ENCODE measurements around the gene CUX1.

DNA sequence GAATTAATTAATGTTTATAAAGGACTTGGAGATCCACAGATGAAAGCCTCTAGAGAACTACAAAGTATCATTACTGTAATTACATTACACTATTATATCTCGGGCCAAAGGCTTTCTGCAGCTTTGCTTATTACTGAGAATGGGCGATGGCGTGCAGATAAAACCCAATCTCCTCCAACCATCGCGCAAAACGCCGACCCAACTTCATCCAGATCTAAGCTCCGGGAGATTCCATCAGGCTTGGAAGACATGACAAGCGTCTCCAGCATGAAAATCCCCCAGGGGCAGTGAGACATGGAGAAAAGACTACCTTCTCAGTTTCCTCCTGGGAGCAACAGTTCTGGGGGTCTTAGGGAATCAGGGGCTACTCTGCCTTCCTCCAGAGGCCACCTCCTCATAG is 42.2 kb upstream of the CUX1 start:
- TF ChIP-seq, protein P1, sequence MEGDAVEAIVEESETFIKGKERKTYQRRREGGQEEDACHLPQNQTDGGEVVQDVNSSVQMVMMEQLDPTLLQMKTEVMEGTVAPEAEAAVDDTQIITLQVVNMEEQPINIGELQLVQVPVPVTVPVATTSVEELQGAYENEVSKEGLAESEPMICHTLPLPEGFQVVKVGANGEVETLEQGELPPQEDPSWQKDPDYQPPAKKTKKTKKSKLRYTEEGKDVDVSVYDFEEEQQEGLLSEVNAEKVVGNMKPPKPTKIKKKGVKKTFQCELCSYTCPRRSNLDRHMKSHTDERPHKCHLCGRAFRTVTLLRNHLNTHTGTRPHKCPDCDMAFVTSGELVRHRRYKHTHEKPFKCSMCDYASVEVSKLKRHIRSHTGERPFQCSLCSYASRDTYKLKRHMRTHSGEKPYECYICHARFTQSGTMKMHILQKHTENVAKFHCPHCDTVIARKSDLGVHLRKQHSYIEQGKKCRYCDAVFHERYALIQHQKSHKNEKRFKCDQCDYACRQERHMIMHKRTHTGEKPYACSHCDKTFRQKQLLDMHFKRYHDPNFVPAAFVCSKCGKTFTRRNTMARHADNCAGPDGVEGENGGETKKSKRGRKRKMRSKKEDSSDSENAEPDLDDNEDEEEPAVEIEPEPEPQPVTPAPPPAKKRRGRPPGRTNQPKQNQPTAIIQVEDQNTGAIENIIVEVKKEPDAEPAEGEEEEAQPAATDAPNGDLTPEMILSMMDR (IDR thresholded peaks at IDR 0.05): no peak
- no peak for TF ChIP-seq POLR2A (IDR thresholded peaks at IDR 0.05)

Data from ovary (tissue), 3 donors.